Smooth muscle cell (in vitro differentiated cells): ENCODE measurements around the gene CYB561. TPM values are rescaled to one million over a fixed set of nuclear protein-coding genes. Genes with fewer than 3 reads are reported as not detected.

Experiments
- DNase-seq: peaks from one replicate; lab custom pipeline; 2025; ENCODE audit not compliant: unreplicated experiment; lab: John Stamatoyannopoulos, UW
- H2AFZ ChIP-seq: fragments of 200-600 bp; sonication (generic); 2 replicates; pipeline ENCODE4 v1.6.0; 2016; ENCODE audit warnings: antibody characterized with exemption, low read depth, mild to moderate bottlenecking
- H3F3A ChIP-seq: fragments of 200-600 bp; sonication (generic); 2 replicates; pipeline ENCODE4 v1.6.0; 2017; ENCODE audit warnings: antibody characterized with exemption, low read depth
- H3K27ac ChIP-seq: fragments of 200-600 bp; sonication (generic); 2 replicates; pipeline ENCODE4 v1.5.1; 2016; ENCODE audit warnings: low read depth, mild to moderate bottlenecking
- H3K27me3 ChIP-seq: fragments of 200-600 bp; sonication (generic); 2 replicates; pipeline ENCODE4 v1.6.1; 2016; ENCODE audit warnings: low read depth, mild to moderate bottlenecking
- H3K36me3 ChIP-seq: fragments of 200-600 bp; sonication (generic); 2 replicates; pipeline ENCODE4 v1.5.1; 2016; ENCODE audit warnings: low read depth
- H3K4me1 ChIP-seq: fragments of 200-600 bp; sonication (generic); 2 replicates; pipeline ENCODE4 v1.5.1; 2016; ENCODE audit warnings: low read depth
- H3K4me2 ChIP-seq: fragments of 200-600 bp; sonication (generic); 2 replicates; pipeline ENCODE4 v1.6.0; 2016; ENCODE audit warnings: mild to moderate bottlenecking
- H3K4me3 ChIP-seq: fragments of 200-600 bp; sonication (generic); 2 replicates; pipeline ENCODE4 v1.5.1; 2016; ENCODE audit warnings: mild to moderate bottlenecking
- H3K79me2 ChIP-seq: fragments of 200-600 bp; sonication (generic); 2 replicates; pipeline ENCODE4 v1.6.0; 2016; ENCODE audit warnings: low read depth, mild to moderate bottlenecking
- H3K9ac ChIP-seq: fragments of 200-600 bp; sonication (generic); 2 replicates; pipeline ENCODE4 v1.6.0; 2016; ENCODE audit warnings: low read depth
- H3K9me3 ChIP-seq: fragments of 200-600 bp; sonication (generic); replicated peaks from 2 replicates; pipeline ENCODE4 v1.5.1; 2016; ENCODE audit warnings: low read depth
- H4K20me1 ChIP-seq: fragments of 200-600 bp; sonication (generic); 2 replicates; pipeline ENCODE4 v1.6.0; 2016; ENCODE audit warnings: low read depth
- WGBS: methylation state at CpG from one replicate; pipeline ENCODE4 v1.1.7; 2016; ENCODE audit warnings: low lambda C conversion rate; 5-methylcytosine and 5-hydroxymethylcytosine counted together
- polyA plus RNA-seq: library from polyadenylated mRNA; unstranded; fragments of >200 nt; fragmentation: Nextera tagmentation; extraction: Ambion mirVana; gene quantifications from 2 replicates; pipeline ENCODE4 v1.2.1, GENCODE V29; 2016
- total RNA-seq: library from RNA; depleted of rRNA; stranded (reverse); fragments of >200 nt; gene quantifications from 2 replicates; pipeline ENCODE4 v1.2.3, GENCODE V29; 2014
- TF ChIP-seq, protein P1 (sequence below): fragments of 200-600 bp; sonication (generic); IDR thresholded peaks from 2 replicates; pipeline ENCODE4 v1.5.1; 2017; ENCODE audit warnings: borderline replicate concordance, mild to moderate bottlenecking, antibody characterized with exemption; ENCODE audit not compliant: insufficient read depth, poor library complexity, severe bottlenecking

The CYB561 gene
- total and polyA plus RNA-seq, 2 experiments from 2014 or later: 16.5 to 24.9 TPM

DNA sequence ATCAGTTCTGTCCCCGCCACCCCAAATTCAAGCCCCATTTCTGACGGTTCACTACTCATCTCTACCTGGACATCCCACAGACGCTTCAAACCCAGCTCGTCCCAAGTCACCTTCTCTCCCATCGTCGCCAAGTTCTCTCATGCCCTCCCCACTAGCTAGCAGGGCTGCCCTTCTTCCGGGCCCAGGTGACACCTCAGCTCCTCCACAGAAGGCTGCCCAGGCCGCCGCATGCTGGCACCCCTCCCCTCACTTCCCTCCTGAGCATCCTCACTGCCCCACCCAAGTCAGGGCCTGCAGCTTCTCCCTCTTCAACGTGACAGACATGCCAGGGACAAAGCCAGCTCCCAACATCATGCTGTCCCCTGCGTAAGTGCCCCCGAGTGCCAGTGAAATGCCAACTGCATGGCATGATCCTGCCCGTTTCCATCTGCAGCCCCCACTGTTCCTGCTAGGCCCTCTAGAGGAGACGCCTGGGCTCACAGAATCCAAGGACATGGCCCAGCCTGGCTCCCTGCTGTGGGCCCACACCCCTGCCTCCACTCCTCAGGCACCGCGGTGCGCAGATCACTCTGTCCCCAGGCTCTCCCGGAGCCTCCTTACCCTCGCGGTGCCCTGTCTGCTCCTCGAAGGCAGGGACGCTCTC, 5.9 kb downstream of the CYB561 start:
- Histone ChIP-seq H3K4me1 (peaks cover 3% of the 10 kb centered on the region), H3F3A (peaks cover 7% of the 10 kb centered on the region), H4K20me1 (peaks cover 14% of the 10 kb centered on the region), H3K36me3 (no peaks in the 10 kb centered on the region), H3K4me3 (no peak overlapping the region), H3K27ac (no peak overlapping the region), H3K27me3 (no peaks in the 10 kb centered on the region), H2AFZ (no peak overlapping the region), H3K4me2 (no peak overlapping the region), H3K79me2 (peaks cover 21% of the 10 kb centered on the region), H3K9me3 (no peaks in the 10 kb centered on the region), H3K9ac (no peak overlapping the region)
- TF ChIP-seq, protein P1, sequence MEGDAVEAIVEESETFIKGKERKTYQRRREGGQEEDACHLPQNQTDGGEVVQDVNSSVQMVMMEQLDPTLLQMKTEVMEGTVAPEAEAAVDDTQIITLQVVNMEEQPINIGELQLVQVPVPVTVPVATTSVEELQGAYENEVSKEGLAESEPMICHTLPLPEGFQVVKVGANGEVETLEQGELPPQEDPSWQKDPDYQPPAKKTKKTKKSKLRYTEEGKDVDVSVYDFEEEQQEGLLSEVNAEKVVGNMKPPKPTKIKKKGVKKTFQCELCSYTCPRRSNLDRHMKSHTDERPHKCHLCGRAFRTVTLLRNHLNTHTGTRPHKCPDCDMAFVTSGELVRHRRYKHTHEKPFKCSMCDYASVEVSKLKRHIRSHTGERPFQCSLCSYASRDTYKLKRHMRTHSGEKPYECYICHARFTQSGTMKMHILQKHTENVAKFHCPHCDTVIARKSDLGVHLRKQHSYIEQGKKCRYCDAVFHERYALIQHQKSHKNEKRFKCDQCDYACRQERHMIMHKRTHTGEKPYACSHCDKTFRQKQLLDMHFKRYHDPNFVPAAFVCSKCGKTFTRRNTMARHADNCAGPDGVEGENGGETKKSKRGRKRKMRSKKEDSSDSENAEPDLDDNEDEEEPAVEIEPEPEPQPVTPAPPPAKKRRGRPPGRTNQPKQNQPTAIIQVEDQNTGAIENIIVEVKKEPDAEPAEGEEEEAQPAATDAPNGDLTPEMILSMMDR: no peak
- DNase-seq: no peak
- WGBS: 87% methylated on average over 22 of the region's 22 CpGs

DNA sequence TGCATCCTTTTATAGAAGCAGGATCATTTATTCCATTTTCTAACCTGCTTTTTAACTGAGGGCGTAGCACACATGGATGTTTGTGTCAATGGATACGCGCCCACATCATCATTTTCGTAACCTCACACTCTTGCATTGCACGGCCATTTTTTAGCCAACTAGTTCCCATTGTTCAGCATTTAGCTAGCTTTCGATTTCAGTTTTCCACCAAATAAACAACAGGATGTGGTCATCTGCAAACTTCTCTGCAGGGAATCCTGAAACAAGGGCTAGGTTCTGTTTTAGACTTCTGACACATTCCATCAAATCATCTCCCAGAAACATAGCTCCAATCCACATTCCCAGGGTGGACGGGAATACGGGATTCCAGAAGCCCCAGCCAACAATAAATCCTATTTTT, 6.4 kb downstream of the CYB561 start:
- H3F3A ChIP-seq: peaks cover 1% of the 10 kb centered on the region
- DNase-seq: no peak
- H3K4me3 ChIP-seq: no peak overlapping the region
- peaks cover 14% of the 10 kb centered on the region for H4K20me1 ChIP-seq
- no peaks in the 10 kb centered on the region for H3K4me1 ChIP-seq
- H3K27ac ChIP-seq: no peak overlapping the region
- no peak overlapping the region for H3K4me2 ChIP-seq
- peaks cover 21% of the 10 kb centered on the region for H3K79me2 ChIP-seq
- H2AFZ ChIP-seq: no peak overlapping the region
- H3K9me3 ChIP-seq: no peaks in the 10 kb centered on the region
- no peaks in the 10 kb centered on the region for H3K36me3 ChIP-seq
- no peak overlapping the region for H3K9ac ChIP-seq
- TF ChIP-seq, protein P1: no peak
- 77% methylated on average over 8 of the region's 8 CpGs for WGBS
- H3K27me3 ChIP-seq: no peaks in the 10 kb centered on the region

DNA sequence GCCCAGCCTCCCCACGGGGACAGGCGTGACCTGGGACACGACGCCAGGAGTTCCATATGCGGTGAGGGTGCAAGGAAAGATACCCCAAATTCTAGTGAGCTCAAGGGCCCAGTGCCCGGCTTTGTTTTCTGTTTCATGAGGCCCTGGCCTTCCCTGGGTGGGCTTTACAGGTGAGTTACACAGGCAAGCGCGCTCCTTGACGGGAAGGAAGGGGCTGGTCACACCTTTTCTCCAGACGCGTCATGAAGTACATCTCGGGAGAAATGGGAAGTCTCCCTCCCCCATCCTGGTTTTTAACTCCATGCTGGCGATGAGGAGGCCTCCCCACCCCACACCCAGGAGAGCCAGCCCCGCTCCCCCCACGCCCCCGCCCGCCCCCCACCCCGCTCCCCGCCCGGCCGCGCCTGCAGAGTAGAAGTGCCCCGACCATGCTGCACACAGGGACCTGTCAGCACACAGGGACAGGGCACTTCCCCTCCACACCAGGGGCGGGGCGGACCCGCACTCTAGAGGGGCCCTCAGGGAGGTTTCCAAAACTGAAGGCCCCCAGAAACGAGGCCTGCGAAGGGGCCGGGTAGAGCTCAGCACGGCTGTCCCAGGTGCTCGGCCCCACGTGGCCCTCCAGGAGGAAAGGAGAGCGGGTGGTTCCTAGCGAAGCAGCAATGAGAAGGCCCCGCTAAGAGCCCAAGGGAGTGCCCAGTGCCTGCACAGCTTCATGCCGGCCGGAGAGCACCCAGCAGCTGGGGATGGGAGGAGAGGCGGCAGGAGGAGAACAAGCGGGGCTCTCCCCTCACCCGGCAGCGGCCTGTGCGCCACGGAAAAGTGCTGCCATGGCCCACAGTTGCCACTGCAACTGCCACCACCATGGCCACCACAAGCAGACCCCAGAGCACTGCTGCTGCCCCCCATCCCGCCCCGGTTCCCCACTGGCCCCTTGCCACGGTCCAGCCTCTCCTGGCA, 7.7 kb downstream of the CYB561 start:
- Histone ChIP-seq H3K9ac (no peak overlapping the region), H3K36me3 (no peaks in the 10 kb centered on the region), H3K79me2 (peaks cover 17% of the 10 kb centered on the region), H3K27me3 (no peaks in the 10 kb centered on the region), H3K27ac (no peak overlapping the region), H3K4me2 (no peak overlapping the region), H4K20me1 (peaks cover 14% of the 10 kb centered on the region), H3K4me1 (peaks cover 7% of the 10 kb centered on the region), H3K4me3 (no peak overlapping the region), H2AFZ (no peak overlapping the region), H3K9me3 (no peaks in the 10 kb centered on the region), H3F3A (peaks cover 6% of the 10 kb centered on the region)
- DNase-seq: no peak
- 91% methylated on average over 37 of the region's 46 CpGs for WGBS
- TF ChIP-seq, protein P1: no peak
